ENCODE results near the gene HIBADH. TPM values are rescaled to one million over a fixed set of nuclear protein-coding genes. Genes with fewer than 3 reads are reported as not detected.

The HIBADH gene
- total RNA-seq, result 108 TPM
- long read RNA-seq, transcript HIBADH-201 (8 exons, 1,990 nt), result major isoform, 127 of 142 reads
- long read RNA-seq, partial matches to known transcripts, result 3 of 142 reads
- long read RNA-seq, other reads (novel, unspliced or antisense), result 12 of 142 reads

- peak; percentile 99 for DNase-seq (ENCODE audit: missing footprints)
- ATAC-seq, result peak; percentile 99
- intact Hi-C loops (cut with DNase I), result loop anchor here (1.0 to 5.0 kb wide), 2 partner anchors 78 to 120 kb away; partner anchors contain the start of gene TAX1BP1
These were observed at the start of gene HIBADH for GRCh38 chr7:27662490-27663205. TSS of gene HIBADH (minus strand) at chr7:27662883. CDS start at chr7:27662788, 95 bp downstream.

GRCh38 chr7:27712217-27712616, 49.5 kb upstream of the HIBADH start:
- intact Hi-C loops (cut with DNase I), result no loop called here
- DNase-seq (ENCODE audit: missing footprints) (no peak), ATAC-seq (no peak)

- ATAC-seq (no peak), DNase-seq (ENCODE audit: missing footprints) (no peak)
- intact Hi-C loops (cut with DNase I), result no loop called here
These were observed 46.7 kb upstream of the HIBADH start for GRCh38 chr7:27709137-27710075.

- no peak for ATAC-seq
- no peak for DNase-seq (ENCODE audit: missing footprints)
These were observed 45.8 kb upstream of the HIBADH start for GRCh38 chr7:27708485-27708884.

GRCh38 chr7:27705200-27705594, 42.5 kb upstream of the HIBADH start:
- ATAC-seq (no peak), DNase-seq (ENCODE audit: missing footprints) (no peak)
- intact Hi-C loops (cut with DNase I), result no loop called here

More at GRCh38 chr7:27708485-27708884, 45.8 kb upstream of the HIBADH start:
- intact Hi-C loops (cut with DNase I), result no loop called here

- ATAC-seq (peak; percentile 44), DNase-seq (ENCODE audit: missing footprints) (no peak)
- intact Hi-C loops (cut with DNase I), result no loop called here
These were observed 41.9 kb upstream of the HIBADH start for GRCh38 chr7:27704422-27705199.

- no peak for DNase-seq (ENCODE audit: missing footprints)
- no peak for ATAC-seq
- intact Hi-C loops (cut with DNase I), result no loop called here
These were observed 40.5 kb upstream of the HIBADH start for GRCh38 chr7:27703181-27703580.

GRCh38 chr7:27700501-27700900, 37.8 kb upstream of the HIBADH start:
- intact Hi-C loops (cut with DNase I), result no loop called here
- DNase-seq (ENCODE audit: missing footprints) (no peak), ATAC-seq (no peak)

GRCh38 chr7:27699751-27700150, 37.1 kb upstream of the HIBADH start:
- DNase-seq (ENCODE audit: missing footprints), result no peak
- intact Hi-C loops (cut with DNase I), result no loop called here
- ATAC-seq, result no peak

- intact Hi-C loops (cut with DNase I), result no loop called here
- ATAC-seq (peak; percentile 46), DNase-seq (ENCODE audit: missing footprints) (peak; percentile 68)
These were observed 35.3 kb upstream of the HIBADH start for GRCh38 chr7:27697861-27698430.

- intact Hi-C loops (cut with DNase I), result no loop called here
- DNase-seq (ENCODE audit: missing footprints) (no peak), ATAC-seq (no peak)
These were observed 32.4 kb upstream of the HIBADH start for GRCh38 chr7:27695096-27695495.

GRCh38 chr7:27693794-27694193, 31.1 kb upstream of the HIBADH start:
- intact Hi-C loops (cut with DNase I), result no loop called here
- peak; percentile 64 for ATAC-seq
- DNase-seq (ENCODE audit: missing footprints), result no peak

- intact Hi-C loops (cut with DNase I), result no loop called here
- ATAC-seq, result no peak
- no peak for DNase-seq (ENCODE audit: missing footprints)
These were observed 28.0 kb upstream of the HIBADH start for GRCh38 chr7:27690649-27691048.

- DNase-seq (ENCODE audit: missing footprints), result no peak
- intact Hi-C loops (cut with DNase I), result no loop called here
- no peak for ATAC-seq
These were observed 27.0 kb upstream of the HIBADH start for GRCh38 chr7:27689591-27690164.

- DNase-seq (ENCODE audit: missing footprints) (no peak), ATAC-seq (no peak)
- intact Hi-C loops (cut with DNase I), result no loop called here
These were observed 26.5 kb upstream of the HIBADH start for GRCh38 chr7:27689150-27689549.

- intact Hi-C loops (cut with DNase I), result no loop called here
- ATAC-seq (no peak), DNase-seq (ENCODE audit: missing footprints) (no peak)
These were observed 26.0 kb upstream of the HIBADH start for GRCh38 chr7:27688646-27689045.

GRCh38 chr7:27688056-27688455, 25.4 kb upstream of the HIBADH start:
- intact Hi-C loops (cut with DNase I), result no loop called here
- DNase-seq (ENCODE audit: missing footprints) (no peak), ATAC-seq (no peak)

- intact Hi-C loops (cut with DNase I), result no loop called here
- ATAC-seq, result no peak
- no peak for DNase-seq (ENCODE audit: missing footprints)
These were observed 23.6 kb upstream of the HIBADH start for GRCh38 chr7:27686315-27686714.
